Activated B cell treated with CpG ODN at 0.5 μM for 24 hours (primary cell): ENCODE measurements around the gene RPE65. TPM values are rescaled to one million over a fixed set of nuclear protein-coding genes. Genes with fewer than 3 reads are reported as not detected.

Experiments
- ATAC-seq: fragments of 200-7000 bp; cut with Tn5 transposase; one replicate; pipeline ENCODE4 v1.10.0; 2021; ENCODE audit warnings: low read depth, mild to moderate bottlenecking, moderate library complexity
- CTCF ChIA-PET: fragments of 350-600 bp; sonication (Branson Sonifier 250); formaldehyde crosslinking; loops from one replicate; lab custom pipeline; 2021; ENCODE audit warnings: antibody characterized with exemption; lab: Charles Lee
- POLR2A ChIA-PET: fragments of 350-600 bp; sonication (Branson Sonifier 250); formaldehyde crosslinking; loops from one replicate; lab custom pipeline; 2021; ENCODE audit warnings: antibody characterized with exemption; lab: Charles Lee
- DNase-seq: peaks from one replicate; pipeline ENCODE4 v3.0.0; 2022
- H3K27ac Mint-ChIP-seq: one replicate; pipeline ENCODE4 v1.8.0; 2020; ENCODE audit warnings: mixed read lengths
- H3K27me3 Mint-ChIP-seq: one replicate; pipeline ENCODE4 v1.8.0; 2021; ENCODE audit warnings: mixed read lengths
- H3K36me3 Mint-ChIP-seq: one replicate; pipeline ENCODE4 v1.8.0; 2021; ENCODE audit warnings: low read depth, mixed read lengths
- H3K4me1 Mint-ChIP-seq: one replicate; pipeline ENCODE4 v1.8.0; 2021; ENCODE audit warnings: mixed read lengths
- H3K4me3 Mint-ChIP-seq: one replicate; pipeline ENCODE4 v1.8.0; 2020; ENCODE audit warnings: mild to moderate bottlenecking, mixed read lengths
- H3K9me3 Mint-ChIP-seq: one replicate; pipeline ENCODE4 v1.8.0; 2020; ENCODE audit warnings: mixed read lengths
- intact Hi-C: fragments of 100-400 bp; cut with micrococcal nuclease; formaldehyde crosslinking; loops from one replicate; pipeline ENCODE4 v1.15.1; 2024
- total RNA-seq: library from RNA; stranded (reverse); gene quantifications from 2 replicates; pipeline ENCODE4 v1.2.3, GENCODE V29; 2022
- TF ChIP-seq, protein P1 (sequence below): fragments of 200-600 bp; IDR thresholded peaks from one replicate; pipeline ENCODE4 v1.8.0; 2022; ENCODE audit warnings: antibody characterized with exemption, mild to moderate bottlenecking

Gene RPE65
- total RNA-seq, 1 donor from 2014 or later: not detected

DNA sequence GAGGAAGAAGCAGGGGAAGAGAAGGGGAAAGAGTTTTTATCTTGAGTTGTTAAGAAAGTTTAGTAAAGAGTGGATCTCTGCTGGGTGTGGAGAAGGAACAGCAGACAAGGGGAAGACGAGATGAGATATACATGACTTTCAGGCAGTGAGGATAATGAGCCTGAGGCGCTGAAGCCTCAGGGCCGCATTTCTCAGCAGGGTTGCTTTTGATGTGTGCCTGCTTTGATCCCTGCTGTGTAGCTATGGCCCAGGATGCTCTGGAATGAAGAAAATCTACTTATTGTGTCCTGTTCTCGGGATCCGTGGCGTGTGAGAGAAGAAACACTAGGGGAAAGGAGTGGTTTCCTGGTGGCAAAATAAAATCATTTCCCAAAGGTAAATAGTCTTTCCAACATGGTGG is 15.1 kb upstream of the RPE65 start:
- CTCF ChIA-PET: no interaction called here
- TF ChIP-seq, protein P1, sequence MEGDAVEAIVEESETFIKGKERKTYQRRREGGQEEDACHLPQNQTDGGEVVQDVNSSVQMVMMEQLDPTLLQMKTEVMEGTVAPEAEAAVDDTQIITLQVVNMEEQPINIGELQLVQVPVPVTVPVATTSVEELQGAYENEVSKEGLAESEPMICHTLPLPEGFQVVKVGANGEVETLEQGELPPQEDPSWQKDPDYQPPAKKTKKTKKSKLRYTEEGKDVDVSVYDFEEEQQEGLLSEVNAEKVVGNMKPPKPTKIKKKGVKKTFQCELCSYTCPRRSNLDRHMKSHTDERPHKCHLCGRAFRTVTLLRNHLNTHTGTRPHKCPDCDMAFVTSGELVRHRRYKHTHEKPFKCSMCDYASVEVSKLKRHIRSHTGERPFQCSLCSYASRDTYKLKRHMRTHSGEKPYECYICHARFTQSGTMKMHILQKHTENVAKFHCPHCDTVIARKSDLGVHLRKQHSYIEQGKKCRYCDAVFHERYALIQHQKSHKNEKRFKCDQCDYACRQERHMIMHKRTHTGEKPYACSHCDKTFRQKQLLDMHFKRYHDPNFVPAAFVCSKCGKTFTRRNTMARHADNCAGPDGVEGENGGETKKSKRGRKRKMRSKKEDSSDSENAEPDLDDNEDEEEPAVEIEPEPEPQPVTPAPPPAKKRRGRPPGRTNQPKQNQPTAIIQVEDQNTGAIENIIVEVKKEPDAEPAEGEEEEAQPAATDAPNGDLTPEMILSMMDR: no peak
- Mint-ChIP-seq H3K27ac (no peak overlapping the region), H3K27me3 (peaks cover 4% of the 10 kb centered on the region), H3K4me3 (no peak overlapping the region), H3K4me1 (no peaks in the 10 kb centered on the region), H3K36me3 (no peaks in the 10 kb centered on the region), H3K9me3 (peaks cover 12% of the 10 kb centered on the region)
- POLR2A ChIA-PET: no interaction called here
- intact Hi-C loops: no loop called here
- DNase-seq (no peak), ATAC-seq (no peak)

DNA sequence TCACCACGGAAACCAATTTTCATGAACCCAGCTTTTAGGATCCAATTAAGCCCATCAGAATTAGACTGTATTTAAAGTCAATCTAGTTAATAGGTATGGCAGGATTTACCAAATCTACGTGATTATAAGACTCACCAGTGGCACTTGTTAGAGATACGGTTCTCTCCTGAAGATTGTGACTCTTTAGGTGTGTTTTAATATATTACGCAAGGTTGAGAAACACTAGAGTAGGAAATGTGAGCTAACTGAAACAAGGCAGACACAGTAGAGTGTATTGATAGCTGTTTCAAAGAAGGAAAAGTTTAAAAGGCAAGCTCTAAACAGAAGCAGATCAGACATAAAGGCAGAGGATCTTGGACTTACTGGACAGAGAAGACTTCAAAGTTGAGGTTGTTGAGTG is 11.2 kb upstream of the RPE65 start:
- H3K4me3 Mint-ChIP-seq: no peak overlapping the region
- CTCF ChIA-PET: no interaction called here

DNA sequence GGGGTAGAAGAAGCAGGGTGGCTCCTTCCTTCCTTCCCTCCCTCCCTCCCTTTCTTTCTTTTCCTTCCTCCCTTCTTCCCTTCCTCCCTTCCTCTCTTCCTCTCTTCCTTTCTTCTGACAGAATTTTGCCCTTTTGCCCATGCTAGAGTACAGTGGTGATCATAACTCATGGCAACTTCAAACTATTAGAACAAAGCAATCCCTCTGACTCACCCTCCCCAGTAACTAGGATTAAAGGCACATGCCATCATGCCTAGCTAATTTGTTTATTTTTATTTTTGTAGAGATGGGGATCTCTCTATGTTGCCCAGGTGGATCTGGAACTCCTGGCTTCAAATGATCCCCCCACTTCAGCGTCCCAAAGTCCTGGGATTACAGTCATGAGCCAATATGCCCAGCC is 10.0 kb upstream of the RPE65 start:
- Mint-ChIP-seq H3K36me3 (no peaks in the 10 kb centered on the region), H3K4me3 (no peak overlapping the region), H3K4me1 (no peaks in the 10 kb centered on the region), H3K27ac (no peak overlapping the region), H3K27me3 (peaks cover 2% of the 10 kb centered on the region), H3K9me3 (peaks cover 12% of the 10 kb centered on the region)
- DNase-seq (no peak), ATAC-seq (no peak)
- TF ChIP-seq, protein P1: no peak
- POLR2A ChIA-PET: no interaction called here
- intact Hi-C loops: no loop called here
- CTCF ChIA-PET: no interaction called here

More for the DNA sequence above, 11.2 kb upstream of the RPE65 start:
- H3K4me1 Mint-ChIP-seq: no peaks in the 10 kb centered on the region
- DNase-seq: no peak
- TF ChIP-seq, protein P1: no peak
- intact Hi-C loops: no loop called here
- H3K27ac Mint-ChIP-seq: no peak overlapping the region
- peaks cover 6% of the 10 kb centered on the region for H3K27me3 Mint-ChIP-seq
- H3K36me3 Mint-ChIP-seq: no peaks in the 10 kb centered on the region
- ATAC-seq: no peak
- POLR2A ChIA-PET: no interaction called here
- peaks cover 12% of the 10 kb centered on the region for H3K9me3 Mint-ChIP-seq

DNA sequence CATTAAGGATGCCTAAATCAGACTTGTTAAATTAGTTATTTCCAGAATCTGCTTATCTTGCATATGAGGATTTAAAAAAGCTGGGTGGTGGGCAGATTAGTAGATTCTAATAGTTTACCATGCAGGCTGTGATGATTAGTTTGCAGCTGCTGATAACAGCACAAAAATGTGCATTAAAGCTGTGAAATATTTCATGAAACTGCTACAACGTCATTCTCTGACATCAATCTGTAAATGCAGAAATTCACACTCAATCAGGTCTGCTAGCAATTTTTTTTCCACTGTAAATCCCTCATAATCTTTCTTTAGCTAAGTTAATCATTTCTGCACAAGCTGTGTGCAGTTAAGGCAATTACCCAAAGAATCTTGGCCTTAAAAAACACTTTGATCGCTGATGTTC is 9.3 kb upstream of the RPE65 start:
- Mint-ChIP-seq H3K4me3 (no peak overlapping the region), H3K4me1 (no peaks in the 10 kb centered on the region), H3K27me3 (peaks cover 2% of the 10 kb centered on the region), H3K9me3 (peaks cover 7% of the 10 kb centered on the region), H3K27ac (no peak overlapping the region), H3K36me3 (no peaks in the 10 kb centered on the region)
- intact Hi-C loops: no loop called here
- ChIA-PET POLR2A (no interaction called here), CTCF (no interaction called here)
- DNase-seq (no peak), ATAC-seq (no peak)
- TF ChIP-seq, protein P1: no peak

DNA sequence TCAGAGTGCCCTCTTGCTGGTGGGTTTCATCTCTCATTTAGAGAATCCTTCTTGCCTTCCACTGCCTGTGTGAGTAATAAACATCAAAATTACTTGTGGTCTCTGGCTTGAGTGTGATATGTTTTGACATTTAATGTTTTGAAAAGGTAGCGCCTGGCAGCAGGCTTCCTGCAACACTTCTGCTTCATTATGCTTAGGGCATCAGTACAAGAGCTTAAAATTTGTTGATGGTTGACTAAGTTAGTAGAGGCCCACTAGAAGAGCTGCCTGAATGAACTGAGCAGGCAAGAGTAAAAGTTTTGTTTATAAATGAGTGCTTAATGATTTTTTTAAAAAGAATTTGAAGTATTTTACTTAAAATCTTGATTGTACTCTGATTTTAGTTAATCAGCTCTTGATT is 6.4 kb upstream of the RPE65 start:
- intact Hi-C loops: no loop called here
- ATAC-seq (no peak), DNase-seq (no peak)
- Mint-ChIP-seq H3K27ac (no peak overlapping the region), H3K4me1 (no peaks in the 10 kb centered on the region), H3K36me3 (no peaks in the 10 kb centered on the region), H3K9me3 (no peaks in the 10 kb centered on the region), H3K4me3 (no peak overlapping the region), H3K27me3 (peaks cover 2% of the 10 kb centered on the region)
- TF ChIP-seq, protein P1: no peak
- CTCF ChIA-PET: no interaction called here
- POLR2A ChIA-PET: no interaction called here
